Aorta (tissue), 4 donors: ENCODE results near the gene IFT57. TPM values are rescaled to one million over a fixed set of nuclear protein-coding genes. Genes with fewer than 3 reads are reported as not detected.

Source experiments
- polyA plus RNA-seq, 2 donors: library from polyadenylated mRNA; stranded (reverse); fragments of 200-250 nt; gene quantifications; one replicate each; pipeline ENCODE4 v1.2.3, GENCODE V29; 2013
- total RNA-seq, 2 donors: library from RNA; stranded (reverse); fragmentation: NEBNext Ultra II Directional; extraction: Animal tissue kit (Norgen Biotek cat#: 25700); gene quantifications; one replicate each; pipeline ENCODE4 v1.2.1, GENCODE V29; 2021
- donor health status: healthy with polysubstance abuse.
- donor health status: Bipolar disorder and iron deficiency.
- donor health status: DM: no; HTN: no; CAD: no.
- donor health status: DM: yes; HTN: yes; CAD: no.

Gene IFT57
- total and polyA plus RNA-seq, 4 donors = 38.3 to 53.0 (median 43.5) TPM

Other genes starting within 250 kb of the IFT57 start
- gene CD47, start 131.4 kb downstream of the IFT57 start, total RNA-seq = 10 to 100 TPM; 79.0 to 96.7 TPM
- 10 to 100 TPM; 14.9 to 38.8 TPM for gene CD47, start 131.4 kb downstream of the IFT57 start, polyA plus RNA-seq
- not detected for gene HHLA2, start 74.1 kb upstream of the IFT57 start, total RNA-seq
- 10 to 100 TPM in 1 of 2 donors, under 1 TPM in 1; 0.64 to 10.6 TPM for gene HHLA2, start 74.1 kb upstream of the IFT57 start, polyA plus RNA-seq